ENCODE data around the gene RTL5. TPM values are rescaled to one million over a fixed set of nuclear protein-coding genes. Genes with fewer than 3 reads are reported as not detected.

Gene RTL5
- total and polyA plus RNA-seq, 2 experiments from 2014 or later, result 0.31 to 0.94 TPM

DNA sequence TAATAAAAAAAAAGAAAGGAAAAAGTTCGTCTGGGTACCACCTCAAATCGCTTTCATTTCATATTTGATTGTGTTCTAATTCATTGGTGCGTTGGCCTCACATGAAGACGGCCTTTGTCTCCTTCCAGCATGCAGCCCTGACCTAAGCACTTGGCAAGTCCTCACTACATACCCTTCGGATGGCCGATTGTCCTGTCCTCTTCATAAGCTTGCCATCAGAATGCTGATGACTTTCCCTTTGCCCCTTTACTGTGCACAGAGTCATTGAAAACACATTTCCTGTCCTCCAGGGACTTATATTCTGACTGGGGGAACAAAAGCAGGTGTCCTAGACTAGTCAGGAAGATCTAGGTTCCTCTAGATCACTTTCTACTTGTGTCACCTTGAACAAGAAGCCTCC lies 43.0 kb downstream of the RTL5 start (continued):
- TF ChIP-seq, protein P1, sequence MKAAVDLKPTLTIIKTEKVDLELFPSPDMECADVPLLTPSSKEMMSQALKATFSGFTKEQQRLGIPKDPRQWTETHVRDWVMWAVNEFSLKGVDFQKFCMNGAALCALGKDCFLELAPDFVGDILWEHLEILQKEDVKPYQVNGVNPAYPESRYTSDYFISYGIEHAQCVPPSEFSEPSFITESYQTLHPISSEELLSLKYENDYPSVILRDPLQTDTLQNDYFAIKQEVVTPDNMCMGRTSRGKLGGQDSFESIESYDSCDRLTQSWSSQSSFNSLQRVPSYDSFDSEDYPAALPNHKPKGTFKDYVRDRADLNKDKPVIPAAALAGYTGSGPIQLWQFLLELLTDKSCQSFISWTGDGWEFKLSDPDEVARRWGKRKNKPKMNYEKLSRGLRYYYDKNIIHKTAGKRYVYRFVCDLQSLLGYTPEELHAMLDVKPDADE (IDR thresholded peaks at IDR 0.05), result no peak
- no peak for TF ChIP-seq NANOG (IDR thresholded peaks at IDR 0.05; ENCODE audit: borderline replicate concordance)

DNA sequence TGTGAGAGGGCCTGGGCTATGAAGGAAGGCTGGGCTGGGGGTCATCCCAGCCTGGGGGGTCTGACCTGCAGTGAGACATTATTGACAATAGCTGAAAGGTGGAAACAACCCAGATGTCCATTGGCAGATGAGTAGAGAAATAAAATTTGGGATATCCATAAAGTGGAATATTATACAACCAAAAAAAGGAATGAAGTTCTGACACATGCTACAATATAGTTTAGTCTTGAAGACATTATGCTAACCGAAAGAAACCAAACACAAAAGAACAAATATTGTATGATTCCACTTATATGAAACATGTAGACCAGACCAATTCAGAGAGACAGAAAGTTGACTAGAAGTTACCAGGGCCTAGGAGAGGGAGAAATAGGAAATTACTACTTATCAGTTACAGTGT lies 44.7 kb downstream of the RTL5 start:
- H3K9me3 Mint-ChIP-seq, result no peaks in the 10 kb centered on the region
- Histone ChIP-seq H3K27ac (ENCODE audit: low read depth) (no peak overlapping the region), H3K9me2 (ENCODE audit: insufficient read depth) (no peaks in the 10 kb centered on the region), H3K4me1 (ENCODE audit: insufficient read depth) (no peaks in the 10 kb centered on the region), H3F3A (replicated peaks; ENCODE audit: low read depth) (no peaks in the 10 kb centered on the region), H4K20me1 (replicated peaks; ENCODE audit: insufficient read depth) (no peaks in the 10 kb centered on the region), H3K79me2 (replicated peaks; ENCODE audit: insufficient read depth) (no peaks in the 10 kb centered on the region), H3K36me3 (ENCODE audit: insufficient read depth) (no peaks in the 10 kb centered on the region), H3K4me2 (no peak overlapping the region), H3K4me3 (no peak overlapping the region), H3K27me3 (ENCODE audit: insufficient read depth) (no peaks in the 10 kb centered on the region), H2AFZ (no peak overlapping the region)
- TF ChIP-seq POLR2AphosphoS5 (IDR thresholded peaks at IDR 0.05; ENCODE audit: low read depth) (no peak), JUNB (IDR thresholded peaks at IDR 0.05; ENCODE audit: unreplicated experiment) (no peak), NANOG (IDR thresholded peaks at IDR 0.05; ENCODE audit: borderline replicate concordance) (no peak), ZNF114 (CRISPR knock-in tag; IDR thresholded peaks at IDR 0.05) (no peak), STAT1 (IDR thresholded peaks at IDR 0.05; ENCODE audit: unreplicated experiment) (no peak), CREB1 (CRISPR knock-in tag; IDR thresholded peaks at IDR 0.05; ENCODE audit: low read depth) (no peak), ZNF331 (CRISPR knock-in tag; IDR thresholded peaks at IDR 0.05; ENCODE audit: low read depth) (no peak)
- TF ChIP-seq, protein P1 (IDR thresholded peaks at IDR 0.05), result no peak
- TF ChIP-seq, protein P2, sequence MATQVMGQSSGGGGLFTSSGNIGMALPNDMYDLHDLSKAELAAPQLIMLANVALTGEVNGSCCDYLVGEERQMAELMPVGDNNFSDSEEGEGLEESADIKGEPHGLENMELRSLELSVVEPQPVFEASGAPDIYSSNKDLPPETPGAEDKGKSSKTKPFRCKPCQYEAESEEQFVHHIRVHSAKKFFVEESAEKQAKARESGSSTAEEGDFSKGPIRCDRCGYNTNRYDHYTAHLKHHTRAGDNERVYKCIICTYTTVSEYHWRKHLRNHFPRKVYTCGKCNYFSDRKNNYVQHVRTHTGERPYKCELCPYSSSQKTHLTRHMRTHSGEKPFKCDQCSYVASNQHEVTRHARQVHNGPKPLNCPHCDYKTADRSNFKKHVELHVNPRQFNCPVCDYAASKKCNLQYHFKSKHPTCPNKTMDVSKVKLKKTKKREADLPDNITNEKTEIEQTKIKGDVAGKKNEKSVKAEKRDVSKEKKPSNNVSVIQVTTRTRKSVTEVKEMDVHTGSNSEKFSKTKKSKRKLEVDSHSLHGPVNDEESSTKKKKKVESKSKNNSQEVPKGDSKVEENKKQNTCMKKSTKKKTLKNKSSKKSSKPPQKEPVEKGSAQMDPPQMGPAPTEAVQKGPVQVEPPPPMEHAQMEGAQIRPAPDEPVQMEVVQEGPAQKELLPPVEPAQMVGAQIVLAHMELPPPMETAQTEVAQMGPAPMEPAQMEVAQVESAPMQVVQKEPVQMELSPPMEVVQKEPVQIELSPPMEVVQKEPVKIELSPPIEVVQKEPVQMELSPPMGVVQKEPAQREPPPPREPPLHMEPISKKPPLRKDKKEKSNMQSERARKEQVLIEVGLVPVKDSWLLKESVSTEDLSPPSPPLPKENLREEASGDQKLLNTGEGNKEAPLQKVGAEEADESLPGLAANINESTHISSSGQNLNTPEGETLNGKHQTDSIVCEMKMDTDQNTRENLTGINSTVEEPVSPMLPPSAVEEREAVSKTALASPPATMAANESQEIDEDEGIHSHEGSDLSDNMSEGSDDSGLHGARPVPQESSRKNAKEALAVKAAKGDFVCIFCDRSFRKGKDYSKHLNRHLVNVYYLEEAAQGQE (IDR thresholded peaks at IDR 0.05; ENCODE audit: unreplicated experiment), result no peak
- TF ChIP-seq, protein P3, sequence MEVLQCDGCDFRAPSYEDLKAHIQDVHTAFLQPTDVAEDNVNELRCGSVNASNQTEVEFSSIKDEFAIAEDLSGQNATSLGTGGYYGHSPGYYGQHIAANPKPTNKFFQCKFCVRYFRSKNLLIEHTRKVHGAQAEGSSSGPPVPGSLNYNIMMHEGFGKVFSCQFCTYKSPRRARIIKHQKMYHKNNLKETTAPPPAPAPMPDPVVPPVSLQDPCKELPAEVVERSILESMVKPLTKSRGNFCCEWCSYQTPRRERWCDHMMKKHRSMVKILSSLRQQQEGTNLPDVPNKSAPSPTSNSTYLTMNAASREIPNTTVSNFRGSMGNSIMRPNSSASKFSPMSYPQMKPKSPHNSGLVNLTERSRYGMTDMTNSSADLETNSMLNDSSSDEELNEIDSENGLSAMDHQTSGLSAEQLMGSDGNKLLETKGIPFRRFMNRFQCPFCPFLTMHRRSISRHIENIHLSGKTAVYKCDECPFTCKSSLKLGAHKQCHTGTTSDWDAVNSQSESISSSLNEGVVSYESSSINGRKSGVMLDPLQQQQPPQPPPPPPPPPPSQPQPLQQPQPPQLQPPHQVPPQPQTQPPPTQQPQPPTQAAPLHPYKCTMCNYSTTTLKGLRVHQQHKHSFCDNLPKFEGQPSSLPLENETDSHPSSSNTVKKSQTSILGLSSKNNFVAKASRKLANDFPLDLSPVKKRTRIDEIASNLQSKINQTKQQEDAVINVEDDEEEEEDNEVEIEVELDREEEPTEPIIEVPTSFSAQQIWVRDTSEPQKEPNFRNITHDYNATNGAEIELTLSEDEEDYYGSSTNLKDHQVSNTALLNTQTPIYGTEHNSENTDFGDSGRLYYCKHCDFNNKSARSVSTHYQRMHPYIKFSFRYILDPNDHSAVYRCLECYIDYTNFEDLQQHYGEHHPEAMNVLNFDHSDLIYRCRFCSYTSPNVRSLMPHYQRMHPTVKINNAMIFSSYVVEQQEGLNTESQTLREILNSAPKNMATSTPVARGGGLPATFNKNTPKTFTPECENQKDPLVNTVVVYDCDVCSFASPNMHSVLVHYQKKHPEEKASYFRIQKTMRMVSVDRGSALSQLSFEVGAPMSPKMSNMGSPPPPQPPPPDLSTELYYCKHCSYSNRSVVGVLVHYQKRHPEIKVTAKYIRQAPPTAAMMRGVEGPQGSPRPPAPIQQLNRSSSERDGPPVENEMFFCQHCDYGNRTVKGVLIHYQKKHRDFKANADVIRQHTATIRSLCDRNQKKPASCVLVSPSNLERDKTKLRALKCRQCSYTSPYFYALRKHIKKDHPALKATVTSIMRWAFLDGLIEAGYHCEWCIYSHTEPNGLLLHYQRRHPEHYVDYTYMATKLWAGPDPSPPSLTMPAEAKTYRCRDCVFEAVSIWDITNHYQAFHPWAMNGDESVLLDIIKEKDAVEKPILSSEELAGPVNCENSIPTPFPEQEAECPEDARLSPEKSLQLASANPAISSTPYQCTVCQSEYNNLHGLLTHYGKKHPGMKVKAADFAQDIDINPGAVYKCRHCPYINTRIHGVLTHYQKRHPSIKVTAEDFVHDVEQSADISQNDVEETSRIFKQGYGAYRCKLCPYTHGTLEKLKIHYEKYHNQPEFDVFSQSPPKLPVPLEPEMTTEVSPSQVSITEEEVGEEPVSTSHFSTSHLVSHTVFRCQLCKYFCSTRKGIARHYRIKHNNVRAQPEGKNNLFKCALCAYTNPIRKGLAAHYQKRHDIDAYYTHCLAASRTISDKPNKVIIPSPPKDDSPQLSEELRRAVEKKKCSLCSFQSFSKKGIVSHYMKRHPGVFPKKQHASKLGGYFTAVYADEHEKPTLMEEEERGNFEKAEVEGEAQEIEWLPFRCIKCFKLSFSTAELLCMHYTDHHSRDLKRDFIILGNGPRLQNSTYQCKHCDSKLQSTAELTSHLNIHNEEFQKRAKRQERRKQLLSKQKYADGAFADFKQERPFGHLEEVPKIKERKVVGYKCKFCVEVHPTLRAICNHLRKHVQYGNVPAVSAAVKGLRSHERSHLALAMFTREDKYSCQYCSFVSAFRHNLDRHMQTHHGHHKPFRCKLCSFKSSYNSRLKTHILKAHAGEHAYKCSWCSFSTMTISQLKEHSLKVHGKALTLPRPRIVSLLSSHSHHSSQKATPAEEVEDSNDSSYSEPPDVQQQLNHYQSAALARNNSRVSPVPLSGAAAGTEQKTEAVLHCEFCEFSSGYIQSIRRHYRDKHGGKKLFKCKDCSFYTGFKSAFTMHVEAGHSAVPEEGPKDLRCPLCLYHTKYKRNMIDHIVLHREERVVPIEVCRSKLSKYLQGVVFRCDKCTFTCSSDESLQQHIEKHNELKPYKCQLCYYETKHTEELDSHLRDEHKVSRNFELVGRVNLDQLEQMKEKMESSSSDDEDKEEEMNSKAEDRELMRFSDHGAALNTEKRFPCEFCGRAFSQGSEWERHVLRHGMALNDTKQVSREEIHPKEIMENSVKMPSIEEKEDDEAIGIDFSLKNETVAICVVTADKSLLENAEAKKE (CRISPR knock-in tag; IDR thresholded peaks at IDR 0.05), result no peak
- TF ChIP-seq, protein P4, sequence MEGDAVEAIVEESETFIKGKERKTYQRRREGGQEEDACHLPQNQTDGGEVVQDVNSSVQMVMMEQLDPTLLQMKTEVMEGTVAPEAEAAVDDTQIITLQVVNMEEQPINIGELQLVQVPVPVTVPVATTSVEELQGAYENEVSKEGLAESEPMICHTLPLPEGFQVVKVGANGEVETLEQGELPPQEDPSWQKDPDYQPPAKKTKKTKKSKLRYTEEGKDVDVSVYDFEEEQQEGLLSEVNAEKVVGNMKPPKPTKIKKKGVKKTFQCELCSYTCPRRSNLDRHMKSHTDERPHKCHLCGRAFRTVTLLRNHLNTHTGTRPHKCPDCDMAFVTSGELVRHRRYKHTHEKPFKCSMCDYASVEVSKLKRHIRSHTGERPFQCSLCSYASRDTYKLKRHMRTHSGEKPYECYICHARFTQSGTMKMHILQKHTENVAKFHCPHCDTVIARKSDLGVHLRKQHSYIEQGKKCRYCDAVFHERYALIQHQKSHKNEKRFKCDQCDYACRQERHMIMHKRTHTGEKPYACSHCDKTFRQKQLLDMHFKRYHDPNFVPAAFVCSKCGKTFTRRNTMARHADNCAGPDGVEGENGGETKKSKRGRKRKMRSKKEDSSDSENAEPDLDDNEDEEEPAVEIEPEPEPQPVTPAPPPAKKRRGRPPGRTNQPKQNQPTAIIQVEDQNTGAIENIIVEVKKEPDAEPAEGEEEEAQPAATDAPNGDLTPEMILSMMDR (conservative IDR thresholded peaks at IDR 0.05; ENCODE audit: low read depth in 2 of 2), result no peak
- H3K27ac Mint-ChIP-seq, result no peak overlapping the region
- no peaks in the 10 kb centered on the region for H3K27me3 Mint-ChIP-seq (ENCODE audit: insufficient read depth, low read depth, poor library complexity)
- peaks cover 8% of the 10 kb centered on the region for H3K4me1 Mint-ChIP-seq
- no peaks in the 10 kb centered on the region for H3K36me3 Mint-ChIP-seq (ENCODE audit: low read depth)
- H3K4me3 Mint-ChIP-seq, result no peak overlapping the region
- DNase-seq (ENCODE audit: low spot score) (no peak), ATAC-seq (no peak)

Data from GM23338 (cell line).